SK-N-MC (cell line): Measurements from ENCODE around the gene AKAP6.

Experiments used
- EZH2 ChIP-seq: fragments of 200-600 bp; sonication (generic); IDR thresholded peaks from one replicate; pipeline ENCODE4 v1.6.1; 2017; ENCODE audit warnings: antibody characterized with exemption
- FOXP2 ChIP-seq: optimal IDR thresholded peaks from 2 replicates; pipeline ENCODE3; 2011; ENCODE audit warnings: mild to moderate bottlenecking, moderate library complexity; ENCODE audit not compliant: insufficient read depth; ENCODE audit errors: extremely low read length, control extremely low read depth
- POLR2AphosphoS5 ChIP-seq: IDR thresholded peaks from 2 replicates; pipeline ENCODE4 v1.6.1; 2012; ENCODE audit warnings: mild to moderate bottlenecking, low read depth, low read length, borderline replicate concordance

DNA sequence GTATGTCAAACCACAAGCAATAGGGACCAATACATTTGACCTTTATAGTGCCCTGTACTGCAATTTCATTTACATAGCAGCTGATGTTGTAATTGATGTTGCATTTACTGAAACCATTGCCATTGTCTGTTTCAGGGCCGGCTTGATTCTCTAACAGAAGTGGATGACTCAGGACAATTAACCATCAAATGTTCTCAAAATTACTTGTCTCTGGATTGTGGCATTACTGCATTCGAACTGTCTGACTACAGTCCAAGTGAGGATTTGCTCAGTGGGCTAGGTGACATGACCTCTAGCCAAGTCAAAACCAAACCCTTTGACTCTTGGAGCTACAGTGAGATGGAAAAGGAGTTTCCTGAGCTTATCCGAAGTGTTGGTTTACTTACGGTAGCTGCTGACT is 216.0 kb downstream of the AKAP6 start:
- no peak for TF ChIP-seq POLR2AphosphoS5
- no peak for TF ChIP-seq EZH2
- no peak for TF ChIP-seq FOXP2
